Ishikawa (cell line): ENCODE measurements around the gene INSIG1.

ENCODE experiments used
- CEBPB ChIP-seq: IDR thresholded peaks from 2 replicates; pipeline ENCODE4 v1.6.1; 2012
- CREB1 ChIP-seq: IDR thresholded peaks from 2 replicates; pipeline ENCODE4 v1.6.1; 2012; ENCODE audit warnings: low read depth
- EGR1 ChIP-seq: IDR thresholded peaks from 2 replicates; pipeline ENCODE4 v1.6.1; 2012
- EP300 ChIP-seq: IDR thresholded peaks from 2 replicates; pipeline ENCODE4 v1.6.1; 2012; ENCODE audit warnings: borderline replicate concordance
- FOXM1 ChIP-seq: IDR thresholded peaks from 2 replicates; pipeline ENCODE4 v1.6.1; 2012; ENCODE audit warnings: low read depth, borderline replicate concordance
- MAX ChIP-seq: IDR thresholded peaks from 2 replicates; pipeline ENCODE4 v1.6.1; 2012
- NFIC ChIP-seq: IDR thresholded peaks from 2 replicates; pipeline ENCODE4 v1.6.1; 2012
- RAD21 ChIP-seq: IDR thresholded peaks from 2 replicates; pipeline ENCODE4 v1.6.1; 2012; ENCODE audit warnings: low read depth
- REST ChIP-seq: IDR thresholded peaks from 2 replicates; pipeline ENCODE4 v1.6.1; 2012; ENCODE audit warnings: low read depth, mild to moderate bottlenecking
- TAF1 ChIP-seq: IDR thresholded peaks from 2 replicates; pipeline ENCODE4 v1.6.1; 2012; ENCODE audit warnings: low read depth, mild to moderate bottlenecking
- TCF12 ChIP-seq: IDR thresholded peaks from 2 replicates; pipeline ENCODE4 v1.6.1; 2012; ENCODE audit warnings: low read depth
- TEAD4 ChIP-seq: IDR thresholded peaks from 2 replicates; pipeline ENCODE4 v1.6.1; 2012
- USF1 ChIP-seq: IDR thresholded peaks from 2 replicates; pipeline ENCODE4 v1.6.1; 2012
- YY1 ChIP-seq: IDR thresholded peaks from 2 replicates; pipeline ENCODE4 v1.6.1; 2012; ENCODE audit warnings: low read depth
- ZBTB7A ChIP-seq: IDR thresholded peaks from 2 replicates; pipeline ENCODE4 v1.6.1; 2012; ENCODE audit warnings: low read depth

INSIG1 gene

GRCh38 chr7:155279787-155280445 is 17.8 kb upstream of the INSIG1 start:
- TF ChIP-seq FOXM1 (no peak), TEAD4 (no peak), CEBPB (no peak), ZBTB7A (no peak), CREB1 (no peak), REST (no peak), RAD21 (no peak), EP300 (no peak), EGR1 (no peak)

GRCh38 chr7:155280446-155281397 is 17.0 kb upstream of the INSIG1 start:
- no peak for TF ChIP-seq TCF12
- TF ChIP-seq MAX: no peak
- no peak for TF ChIP-seq EP300
- no peak for TF ChIP-seq TEAD4
- no peak for TF ChIP-seq USF1
- TF ChIP-seq NFIC: no peak
- TF ChIP-seq CEBPB: no peak
- no peak for TF ChIP-seq CREB1
- TF ChIP-seq YY1: no peak
- no peak for TF ChIP-seq REST
- no peak for TF ChIP-seq FOXM1
- no peak for TF ChIP-seq ZBTB7A
- no peak for TF ChIP-seq RAD21
- TF ChIP-seq EGR1: no peak
- TF ChIP-seq TAF1: no peak

GRCh38 chr7:155281398-155281969 is 16.2 kb upstream of the INSIG1 start:
- TF ChIP-seq MAX: no peak
- TF ChIP-seq YY1: no peak
- no peak for TF ChIP-seq CREB1
- no peak for TF ChIP-seq EGR1
- TF ChIP-seq USF1: no peak
- TF ChIP-seq TAF1: no peak
- TF ChIP-seq CEBPB: no peak
- no peak for TF ChIP-seq FOXM1
- no peak for TF ChIP-seq TEAD4
- no peak for TF ChIP-seq REST
